ENCODE measurements around the gene WNT6.

The WNT6 gene

DNA sequence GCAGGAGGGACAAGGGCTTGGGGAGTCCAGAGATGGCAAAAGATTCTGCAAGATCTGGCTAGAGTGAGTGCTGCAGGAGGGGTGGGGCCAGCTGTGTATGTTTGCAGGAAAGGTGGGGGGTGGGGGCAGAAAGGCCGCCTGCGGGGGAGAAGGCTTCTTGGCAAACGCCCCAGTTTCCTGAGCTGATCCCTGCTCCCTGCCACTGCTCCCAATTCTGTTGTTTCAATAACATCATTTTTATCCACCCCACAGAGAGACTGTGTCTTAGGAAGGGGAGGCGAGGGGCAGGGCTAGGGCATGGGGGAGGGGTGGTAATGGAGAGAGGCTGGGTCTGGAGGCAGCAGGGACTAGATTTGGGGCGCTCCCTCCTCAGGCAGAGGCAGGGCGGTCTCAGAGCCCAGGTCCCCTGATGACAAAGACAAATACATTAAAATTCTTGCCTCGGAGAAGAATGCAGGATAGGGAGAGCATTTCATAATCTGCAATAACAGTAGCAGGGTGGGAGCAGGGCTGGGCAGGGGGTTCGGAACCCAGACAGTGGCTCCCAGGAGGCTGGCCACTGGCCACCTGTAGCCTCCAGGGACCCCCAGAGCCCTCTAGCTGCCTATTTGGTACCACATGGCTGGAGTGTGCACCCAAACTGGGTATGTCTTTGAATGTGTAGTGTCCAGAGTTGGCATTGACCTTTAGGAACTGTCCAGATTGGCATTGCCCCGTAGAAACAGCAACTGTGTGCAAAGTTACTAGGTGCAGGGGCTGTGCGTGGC is 2.1 kb upstream of the WNT6 start:
- DNase-seq (ENCODE audit: low spot score): no peak

GRCh38 chr2:218858138-218858445 is 1.5 kb upstream of the WNT6 start:
- DNase-seq (ENCODE audit: low spot score): no peak

DNA sequence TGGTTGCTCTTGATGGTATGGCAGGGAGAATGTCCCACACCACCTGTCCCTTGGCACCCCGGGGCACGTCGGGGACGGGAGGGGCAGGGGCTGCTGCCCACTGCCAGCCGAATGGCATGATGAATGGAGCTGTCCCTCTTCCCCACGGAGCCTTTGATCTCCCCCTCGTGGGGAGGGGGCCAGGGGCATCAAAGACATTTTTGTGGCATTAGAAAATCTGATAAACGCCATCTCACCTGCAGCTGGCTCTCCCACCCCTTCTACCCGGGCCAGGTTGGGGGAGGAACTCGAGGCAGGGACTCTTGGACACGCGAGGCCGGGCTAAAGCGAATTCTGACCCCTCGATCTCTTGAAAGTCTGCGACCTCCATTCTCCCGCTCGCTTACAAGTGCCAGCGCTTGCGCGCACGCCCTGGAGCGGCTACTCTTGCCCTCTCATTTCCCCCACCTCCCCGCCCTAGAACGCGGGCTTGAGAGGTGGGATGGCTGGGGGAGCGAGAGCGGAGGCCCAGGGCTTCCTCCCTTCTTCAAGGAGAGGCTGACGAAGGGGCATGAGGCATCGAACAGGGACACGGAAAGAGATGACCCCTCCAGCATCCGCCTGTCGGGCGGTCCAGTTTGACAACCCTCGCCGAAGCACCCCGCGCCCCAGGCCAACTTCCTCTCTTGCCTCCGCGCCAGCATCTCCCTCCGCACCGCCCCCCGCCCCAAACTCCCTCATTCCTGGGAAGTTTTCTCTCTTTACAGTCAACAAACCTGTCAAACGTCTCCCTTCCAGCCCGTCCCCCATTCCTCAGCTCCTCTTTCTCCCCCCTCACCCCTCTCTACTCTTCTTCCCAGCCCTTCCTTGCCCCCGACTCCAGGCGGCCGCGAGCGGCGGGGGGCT is 692 bp upstream of the WNT6 start:
- DNase-seq (ENCODE audit: low spot score): no peak

GRCh38 chr2:218859988-218860831 is 605 bp downstream of the WNT6 start:
- DNase-seq (ENCODE audit: low spot score): no peak

DNA sequence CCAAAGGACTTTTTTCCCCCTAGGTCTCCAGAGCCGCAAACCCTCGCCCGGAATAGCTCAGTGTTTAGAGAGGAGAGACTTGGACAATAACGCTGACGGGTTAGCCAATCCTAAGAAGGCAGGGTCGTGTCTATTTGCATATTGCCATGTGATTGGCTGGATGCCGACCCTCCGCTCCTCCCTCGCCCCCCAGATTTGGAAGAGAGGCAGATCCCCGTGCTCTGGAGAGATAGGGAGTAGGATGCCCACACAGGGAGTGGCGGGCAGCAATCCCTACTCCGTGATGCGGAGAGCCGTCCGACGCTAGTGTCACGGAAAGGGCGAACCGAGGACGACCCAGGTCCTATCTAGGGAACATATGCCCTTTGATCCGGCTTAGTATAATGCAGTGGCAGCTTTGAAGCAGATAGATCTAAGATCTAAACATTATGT is 1.4 kb downstream of the WNT6 start:
- DNase-seq (ENCODE audit: low spot score): peak; percentile 69

GRCh38 chr2:218861645-218862318 is 2.2 kb downstream of the WNT6 start:
- DNase-seq (ENCODE audit: low spot score): no peak

DNA sequence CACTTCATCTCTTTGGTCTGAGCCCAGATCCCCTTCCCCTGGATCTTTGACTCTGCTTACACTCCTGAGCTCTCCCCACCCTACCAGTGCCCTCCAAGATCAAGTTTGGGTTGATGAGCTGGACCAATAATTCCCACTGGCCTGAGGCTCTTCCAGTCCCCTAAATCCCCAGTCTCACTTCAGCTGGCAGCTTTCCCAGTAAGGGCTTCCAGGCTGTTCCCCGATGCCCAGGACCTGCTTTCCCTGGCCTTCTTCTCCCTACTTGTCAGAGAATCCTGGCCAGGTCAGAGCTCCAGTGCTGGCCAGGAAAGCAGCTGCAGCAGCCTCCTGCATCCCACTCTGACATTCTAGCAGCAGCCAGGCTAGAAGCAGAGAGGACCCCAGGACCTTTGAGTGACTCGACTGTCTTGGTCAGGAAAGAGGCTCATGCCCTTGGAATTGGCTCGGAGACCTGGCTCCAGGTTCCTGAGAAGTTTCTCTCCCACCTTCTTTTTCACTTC is 3.5 kb downstream of the WNT6 start:
- DNase-seq (ENCODE audit: low spot score): no peak

DNA sequence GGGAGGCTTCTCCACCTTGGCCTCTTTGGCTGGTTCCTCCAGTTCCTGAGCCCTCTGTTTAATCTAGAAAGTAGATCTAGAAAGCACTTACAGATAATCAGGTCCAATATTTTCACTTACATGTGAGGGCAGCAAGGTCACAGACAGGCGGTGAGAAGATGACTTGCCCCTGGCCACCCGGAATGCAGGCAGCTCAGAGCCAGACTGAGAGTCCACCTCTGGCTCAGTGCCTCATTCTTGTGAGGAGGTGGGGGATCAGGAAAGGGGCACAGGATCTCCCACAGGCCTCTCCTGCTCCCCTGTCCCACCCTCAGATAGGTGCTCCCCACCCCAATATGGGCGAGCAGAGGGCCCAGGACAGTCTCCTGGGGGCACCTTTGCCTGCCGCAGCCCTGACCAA is 5.8 kb downstream of the WNT6 start:
- no peak for DNase-seq (ENCODE audit: low spot score)

DNA sequence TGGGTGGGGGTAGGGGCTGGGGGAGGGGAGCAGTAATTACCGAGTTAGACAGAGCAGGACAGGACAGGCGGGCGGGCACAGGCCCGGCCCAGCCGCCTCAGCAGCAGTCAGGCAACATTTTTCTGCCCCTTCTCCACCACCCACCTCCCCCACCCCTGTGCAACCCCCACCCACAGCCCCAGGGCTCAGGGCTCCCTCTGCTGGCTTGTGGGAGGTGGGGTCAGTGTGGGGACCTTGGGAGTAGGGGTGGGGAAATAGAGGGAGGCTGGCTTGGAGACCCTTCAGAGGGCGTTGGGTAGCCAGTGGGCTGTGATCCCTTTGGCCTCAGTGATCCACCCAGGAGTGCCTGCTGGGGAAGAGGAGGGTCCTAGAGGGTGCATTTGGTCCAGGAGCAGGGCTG is 6.4 kb downstream of the WNT6 start:
- no peak for DNase-seq (ENCODE audit: low spot score)

- DNase-seq (ENCODE audit: low spot score): no peak
Measured at GRCh38 chr2:218867900-218868299, 8.3 kb downstream of the WNT6 start.

DNA sequence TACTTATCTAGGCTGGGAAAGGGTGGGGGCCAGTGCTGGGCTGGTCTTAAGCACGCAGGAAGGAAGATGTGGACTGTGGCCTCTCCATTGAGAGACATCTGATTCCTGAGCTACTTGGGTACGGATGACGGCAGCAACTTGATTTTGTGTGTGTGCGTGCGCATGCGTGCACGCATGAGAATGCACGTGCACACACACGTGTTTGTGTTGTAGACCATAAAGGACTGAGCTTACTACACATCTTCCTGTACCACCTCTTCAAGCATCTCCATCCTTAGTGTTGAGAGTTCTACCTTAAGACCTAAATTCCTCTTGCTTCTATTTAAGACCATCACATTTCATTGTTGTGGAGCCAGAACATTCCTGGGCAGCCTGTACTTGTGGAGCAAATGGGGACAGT is 9.5 kb downstream of the WNT6 start:
- no peak for DNase-seq (ENCODE audit: low spot score)

GRCh38 chr2:218870984-218871344 is 11.4 kb downstream of the WNT6 start:
- DNase-seq (ENCODE audit: low spot score): no peak

DNA sequence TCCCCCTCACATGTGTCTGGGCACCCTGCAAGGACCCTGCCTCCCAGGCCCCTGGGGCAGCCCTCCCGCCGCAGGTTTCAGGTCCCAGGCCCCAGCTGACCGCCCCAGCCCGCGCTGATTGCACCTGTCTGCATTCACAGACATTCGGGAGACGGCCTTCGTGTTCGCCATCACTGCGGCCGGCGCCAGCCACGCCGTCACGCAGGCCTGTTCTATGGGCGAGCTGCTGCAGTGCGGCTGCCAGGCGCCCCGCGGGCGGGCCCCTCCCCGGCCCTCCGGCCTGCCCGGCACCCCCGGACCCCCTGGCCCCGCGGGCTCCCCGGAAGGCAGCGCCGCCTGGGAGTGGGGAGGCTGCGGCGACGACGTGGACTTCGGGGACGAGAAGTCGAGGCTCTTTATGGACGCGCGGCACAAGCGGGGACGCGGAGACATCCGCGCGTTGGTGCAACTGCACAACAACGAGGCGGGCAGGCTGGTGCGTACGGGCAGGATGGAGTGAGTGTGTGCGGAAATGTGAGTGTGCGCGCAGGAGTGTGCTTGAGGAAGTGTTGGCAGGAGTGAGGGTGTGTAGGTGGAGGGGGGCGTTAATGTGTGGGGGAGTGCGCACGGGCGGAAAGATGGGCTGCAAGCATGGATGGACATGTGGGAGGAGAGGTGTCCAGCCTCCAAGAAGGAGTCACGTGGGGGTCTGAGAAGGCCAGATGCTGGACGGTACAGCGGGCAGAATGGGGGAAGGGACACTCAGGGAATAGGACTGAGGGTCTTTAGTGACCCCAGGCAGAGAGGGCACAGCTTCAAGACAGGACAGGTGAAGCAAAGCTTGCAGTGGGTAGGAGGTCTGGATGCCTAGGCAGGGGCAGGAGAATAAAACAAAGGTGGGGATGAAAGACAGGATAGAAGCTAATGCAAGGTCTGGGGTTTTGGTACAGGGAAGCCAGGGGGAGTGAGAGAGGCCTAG is 12.0 kb downstream of the WNT6 start:
- no peak for DNase-seq (ENCODE audit: low spot score)

- no peak for DNase-seq (ENCODE audit: low spot score)
Measured at GRCh38 chr2:218872645-218873358, 13.2 kb downstream of the WNT6 start.

- no peak for DNase-seq (ENCODE audit: low spot score)
Measured at GRCh38 chr2:218873359-218874194, 14.0 kb downstream of the WNT6 start.

DNA sequence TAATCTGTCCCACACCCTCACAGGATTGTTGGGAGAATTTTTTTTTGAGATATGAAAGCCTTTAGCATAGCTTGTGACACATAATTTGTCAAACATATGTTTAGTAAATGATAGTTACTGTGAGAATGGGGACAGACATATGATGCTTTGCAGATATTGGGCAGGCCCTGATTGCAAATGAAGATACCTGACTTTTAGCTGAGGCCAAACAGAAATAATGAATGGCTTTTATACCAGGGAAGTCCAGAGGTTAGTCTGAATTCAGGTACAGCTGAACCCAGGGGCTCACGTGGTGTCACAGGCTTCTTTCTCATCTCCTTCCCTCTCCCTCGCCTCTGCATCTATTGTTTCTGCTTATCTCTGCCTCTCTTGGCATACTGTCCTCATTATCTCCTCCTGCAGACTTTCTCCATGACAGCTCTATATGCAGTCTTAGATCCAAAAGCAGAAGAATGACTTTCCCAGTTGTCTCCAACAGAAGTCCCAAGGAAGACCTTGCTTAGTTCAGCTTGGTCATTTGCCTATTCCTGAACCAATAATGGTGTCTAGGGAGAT is 16.2 kb downstream of the WNT6 start:
- DNase-seq (ENCODE audit: low spot score): no peak

DNA sequence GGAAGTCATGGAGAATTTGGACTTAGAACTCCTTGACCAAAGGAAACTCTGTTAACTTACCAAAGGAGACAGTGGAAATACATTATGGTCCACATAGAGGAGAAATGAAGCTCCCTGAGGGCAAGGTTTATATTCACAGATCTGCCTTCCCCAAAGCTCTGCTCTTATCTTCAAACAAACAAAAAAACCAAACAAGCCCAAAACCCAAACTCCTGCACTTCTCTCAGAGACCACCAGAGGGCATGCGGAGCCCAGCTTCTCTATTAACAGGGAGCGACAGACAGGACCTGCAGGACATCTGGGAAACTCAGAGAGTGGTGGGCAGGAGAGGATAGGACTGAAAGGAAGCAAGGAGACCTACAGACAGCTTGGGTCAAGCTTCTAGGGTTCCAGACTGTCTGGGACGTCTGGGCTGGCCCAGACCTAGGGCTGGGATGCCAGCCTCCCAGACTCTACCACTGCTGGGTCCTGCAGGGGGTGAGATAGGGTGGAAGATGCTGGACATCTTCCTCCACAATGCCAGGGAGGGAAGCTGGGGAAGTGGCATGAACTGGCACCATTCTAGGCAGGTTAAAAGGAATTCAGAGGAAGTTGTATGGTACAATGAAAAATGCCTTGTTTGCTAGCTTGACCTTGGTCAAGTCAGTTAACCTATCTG is 17.1 kb downstream of the WNT6 start:
- peak; percentile 63 for DNase-seq (ENCODE audit: low spot score)

- no peak for DNase-seq (ENCODE audit: low spot score)
Measured at GRCh38 chr2:218877331-218877730, 17.7 kb downstream of the WNT6 start.

Measured in LoVo (cell line).